KMS-11 (cell line): Measurements from ENCODE around the gene CNOT8.

Source experiments
- H2AFZ ChIP-seq: fragments of 200-600 bp; sonication (generic); 2 replicates; pipeline ENCODE4 v1.6.1; 2016; ENCODE audit warnings: antibody characterized with exemption, mixed run types, low read depth
- H3K27ac ChIP-seq: fragments of 200-600 bp; sonication (generic); 2 replicates; pipeline ENCODE4 v1.6.1; 2016; ENCODE audit warnings: mild to moderate bottlenecking, mixed run types
- H3K27me3 ChIP-seq: fragments of 200-600 bp; sonication (generic); 2 replicates; pipeline ENCODE4 v1.6.1; 2017; ENCODE audit warnings: mild to moderate bottlenecking, low read depth, mixed run types, moderate library complexity; ENCODE audit not compliant: insufficient read depth
- H3K36me3 ChIP-seq: fragments of 200-600 bp; sonication (generic); 2 replicates; pipeline ENCODE4 v1.6.1; 2017; ENCODE audit warnings: mild to moderate bottlenecking, mixed run types; ENCODE audit not compliant: insufficient read depth
- H3K4me1 ChIP-seq: fragments of 200-600 bp; sonication (generic); 2 replicates; pipeline ENCODE4 v1.6.1; 2016; ENCODE audit warnings: mild to moderate bottlenecking, low read depth, mixed run types; ENCODE audit not compliant: poor library complexity, severe bottlenecking
- H3K4me2 ChIP-seq: fragments of 200-600 bp; sonication (generic); 2 replicates; pipeline ENCODE4 v1.7.0; 2016; ENCODE audit warnings: mild to moderate bottlenecking, mixed run types
- H3K4me3 ChIP-seq: fragments of 200-600 bp; sonication (generic); IDR thresholded peaks from 2 replicates; pipeline ENCODE4 v1.6.1; 2017; ENCODE audit warnings: low read depth, low read length, mixed read lengths; ENCODE audit not compliant: insufficient read depth
- H3K79me2 ChIP-seq: fragments of 200-600 bp; sonication (generic); 2 replicates; pipeline ENCODE4 v1.6.1; 2016; ENCODE audit warnings: low read depth, mixed run types; ENCODE audit not compliant: insufficient read depth
- H3K9ac ChIP-seq: fragments of 200-600 bp; sonication (generic); 2 replicates; pipeline ENCODE4 v1.6.1; 2016; ENCODE audit warnings: mild to moderate bottlenecking, mixed run types
- H4K20me1 ChIP-seq: fragments of 200-600 bp; sonication (generic); 2 replicates; pipeline ENCODE4 v1.6.1; 2016; ENCODE audit warnings: mild to moderate bottlenecking, mixed run types; ENCODE audit not compliant: insufficient read depth
- TF ChIP-seq, protein P1 (sequence below): fragments of 200-600 bp; sonication (generic); conservative IDR thresholded peaks from 2 replicates; pipeline ENCODE4 v1.6.1; 2017; ENCODE audit warnings: low read depth, mild to moderate bottlenecking, antibody characterized with exemption, low read length, moderate library complexity, mixed read lengths

Gene CNOT8

GRCh38 chr5:154842689-154843530, 15.5 kb upstream of the CNOT8 start:
- H3K27me3 ChIP-seq = no peaks in the 10 kb centered on the region
- H3K27ac ChIP-seq = no peak overlapping the region
- peaks cover 4% of the 10 kb centered on the region for H3K4me1 ChIP-seq
- TF ChIP-seq, protein P1, sequence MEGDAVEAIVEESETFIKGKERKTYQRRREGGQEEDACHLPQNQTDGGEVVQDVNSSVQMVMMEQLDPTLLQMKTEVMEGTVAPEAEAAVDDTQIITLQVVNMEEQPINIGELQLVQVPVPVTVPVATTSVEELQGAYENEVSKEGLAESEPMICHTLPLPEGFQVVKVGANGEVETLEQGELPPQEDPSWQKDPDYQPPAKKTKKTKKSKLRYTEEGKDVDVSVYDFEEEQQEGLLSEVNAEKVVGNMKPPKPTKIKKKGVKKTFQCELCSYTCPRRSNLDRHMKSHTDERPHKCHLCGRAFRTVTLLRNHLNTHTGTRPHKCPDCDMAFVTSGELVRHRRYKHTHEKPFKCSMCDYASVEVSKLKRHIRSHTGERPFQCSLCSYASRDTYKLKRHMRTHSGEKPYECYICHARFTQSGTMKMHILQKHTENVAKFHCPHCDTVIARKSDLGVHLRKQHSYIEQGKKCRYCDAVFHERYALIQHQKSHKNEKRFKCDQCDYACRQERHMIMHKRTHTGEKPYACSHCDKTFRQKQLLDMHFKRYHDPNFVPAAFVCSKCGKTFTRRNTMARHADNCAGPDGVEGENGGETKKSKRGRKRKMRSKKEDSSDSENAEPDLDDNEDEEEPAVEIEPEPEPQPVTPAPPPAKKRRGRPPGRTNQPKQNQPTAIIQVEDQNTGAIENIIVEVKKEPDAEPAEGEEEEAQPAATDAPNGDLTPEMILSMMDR = no peak
- no peak overlapping the region for H2AFZ ChIP-seq
- no peak overlapping the region for H3K9ac ChIP-seq
- H4K20me1 ChIP-seq = no peaks in the 10 kb centered on the region
- no peaks in the 10 kb centered on the region for H3K79me2 ChIP-seq
- no peak overlapping the region for H3K4me3 ChIP-seq
- no peaks in the 10 kb centered on the region for H3K36me3 ChIP-seq
- no peak overlapping the region for H3K4me2 ChIP-seq

- no peaks in the 10 kb centered on the region for H3K79me2 ChIP-seq
- H3K4me2 ChIP-seq = no peak overlapping the region
- TF ChIP-seq, protein P1 = no peak
- H3K9ac ChIP-seq = no peak overlapping the region
- peaks cover 4% of the 10 kb centered on the region for H3K4me1 ChIP-seq
- no peak overlapping the region for H3K27ac ChIP-seq
- H2AFZ ChIP-seq = no peak overlapping the region
- no peak overlapping the region for H3K4me3 ChIP-seq
- no peaks in the 10 kb centered on the region for H3K36me3 ChIP-seq
- H4K20me1 ChIP-seq = no peaks in the 10 kb centered on the region
- H3K27me3 ChIP-seq = no peaks in the 10 kb centered on the region
Observed at GRCh38 chr5:154844809-154845208, 13.6 kb upstream of the CNOT8 start.

DNA sequence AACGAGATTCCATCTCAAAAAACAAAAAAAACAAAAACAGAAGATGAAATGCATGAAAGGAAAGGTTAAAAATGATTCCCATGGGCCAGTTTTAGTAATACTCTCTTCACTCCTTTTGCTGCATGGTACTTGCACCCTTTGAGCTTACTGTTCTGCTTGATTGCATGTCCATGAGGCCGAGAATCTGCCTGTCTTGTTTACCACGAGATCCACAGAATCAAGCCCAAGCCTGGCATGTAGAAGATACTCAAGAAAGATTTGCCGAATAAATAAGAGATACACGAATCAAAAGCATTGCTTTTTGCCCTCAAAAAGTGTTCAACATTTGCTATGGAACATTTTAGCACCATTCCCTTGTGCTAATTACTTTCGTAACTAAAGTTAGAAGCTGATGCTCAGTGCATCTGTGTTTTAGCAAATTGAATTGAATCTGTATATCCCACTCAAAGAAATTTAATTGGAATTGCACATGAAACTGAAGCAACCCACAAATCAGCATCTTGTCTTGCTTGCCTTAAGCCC, 9.1 kb upstream of the CNOT8 start:
- no peak overlapping the region for H3K9ac ChIP-seq
- no peaks in the 10 kb centered on the region for H3K27me3 ChIP-seq
- H3K4me1 ChIP-seq = no peaks in the 10 kb centered on the region
- no peaks in the 10 kb centered on the region for H3K79me2 ChIP-seq
- no peak overlapping the region for H2AFZ ChIP-seq
- no peaks in the 10 kb centered on the region for H4K20me1 ChIP-seq
- no peaks in the 10 kb centered on the region for H3K36me3 ChIP-seq
- H3K4me3 ChIP-seq = no peak overlapping the region
- TF ChIP-seq, protein P1 = no peak
- no peak overlapping the region for H3K4me2 ChIP-seq
- H3K27ac ChIP-seq = no peak overlapping the region

DNA sequence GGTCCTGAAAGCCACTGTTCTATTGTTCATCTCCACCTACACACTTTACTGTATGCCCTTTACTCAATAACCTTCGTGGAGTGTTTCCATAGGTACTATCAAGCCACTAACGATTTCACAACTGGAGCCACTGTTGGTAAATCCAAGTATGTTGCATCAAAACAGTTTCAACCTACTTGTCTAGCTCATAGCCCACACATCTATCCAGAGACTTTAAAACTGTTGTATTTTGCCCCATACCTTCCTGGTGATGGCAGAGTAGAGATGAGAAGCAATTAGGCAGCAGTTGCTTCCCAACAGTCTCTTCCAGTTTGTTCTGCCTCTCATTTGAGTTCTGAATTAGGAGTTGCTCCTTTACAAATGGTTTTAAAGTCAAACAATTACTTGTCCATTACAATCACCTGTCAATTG, 8.6 kb upstream of the CNOT8 start:
- TF ChIP-seq, protein P1 = no peak
- Histone ChIP-seq H3K36me3 (no peaks in the 10 kb centered on the region), H3K9ac (no peak overlapping the region), H2AFZ (no peak overlapping the region), H3K27ac (no peak overlapping the region), H3K4me3 (no peak overlapping the region), H3K4me1 (no peaks in the 10 kb centered on the region), H3K27me3 (no peaks in the 10 kb centered on the region), H3K79me2 (no peaks in the 10 kb centered on the region), H4K20me1 (no peaks in the 10 kb centered on the region), H3K4me2 (no peak overlapping the region)
